Measurements from ENCODE around the gene GSPT1. TPM values are rescaled to one million over a fixed set of nuclear protein-coding genes. Genes with fewer than 3 reads are reported as not detected.
A peak's percentile ranks its signal among the peaks of the same experiment; 100 is the strongest.

Gene GSPT1
- total and polyA plus RNA-seq, 3 donors from 2014 or later, result 78.5 to 140 (median 83.9) TPM

DNA sequence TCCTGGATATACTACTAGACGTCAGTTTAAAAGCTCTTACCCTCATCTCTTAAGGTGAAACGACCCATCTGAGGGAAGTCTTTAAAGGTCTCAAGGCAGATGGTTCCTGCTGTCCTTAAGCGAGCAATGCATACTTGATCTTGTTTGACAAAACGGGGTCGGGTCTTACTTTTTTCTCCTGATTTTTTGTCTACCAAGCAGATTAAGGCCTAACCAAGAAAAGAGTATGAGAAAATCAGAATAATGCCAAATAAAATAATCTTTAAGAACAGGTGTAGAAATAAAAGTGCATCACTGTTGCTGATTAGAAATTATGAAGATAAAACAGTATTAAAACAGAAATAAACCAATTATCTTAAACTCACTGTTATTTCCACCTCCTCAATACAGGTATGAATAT, 40.0 kb downstream of the GSPT1 start:
- H3K4me3 ChIP-seq, result no peak overlapping the region
- H3K27ac ChIP-seq, result no peak overlapping the region
- no peaks in the 10 kb centered on the region for H3K9me3 ChIP-seq
- TF ChIP-seq, protein P1, sequence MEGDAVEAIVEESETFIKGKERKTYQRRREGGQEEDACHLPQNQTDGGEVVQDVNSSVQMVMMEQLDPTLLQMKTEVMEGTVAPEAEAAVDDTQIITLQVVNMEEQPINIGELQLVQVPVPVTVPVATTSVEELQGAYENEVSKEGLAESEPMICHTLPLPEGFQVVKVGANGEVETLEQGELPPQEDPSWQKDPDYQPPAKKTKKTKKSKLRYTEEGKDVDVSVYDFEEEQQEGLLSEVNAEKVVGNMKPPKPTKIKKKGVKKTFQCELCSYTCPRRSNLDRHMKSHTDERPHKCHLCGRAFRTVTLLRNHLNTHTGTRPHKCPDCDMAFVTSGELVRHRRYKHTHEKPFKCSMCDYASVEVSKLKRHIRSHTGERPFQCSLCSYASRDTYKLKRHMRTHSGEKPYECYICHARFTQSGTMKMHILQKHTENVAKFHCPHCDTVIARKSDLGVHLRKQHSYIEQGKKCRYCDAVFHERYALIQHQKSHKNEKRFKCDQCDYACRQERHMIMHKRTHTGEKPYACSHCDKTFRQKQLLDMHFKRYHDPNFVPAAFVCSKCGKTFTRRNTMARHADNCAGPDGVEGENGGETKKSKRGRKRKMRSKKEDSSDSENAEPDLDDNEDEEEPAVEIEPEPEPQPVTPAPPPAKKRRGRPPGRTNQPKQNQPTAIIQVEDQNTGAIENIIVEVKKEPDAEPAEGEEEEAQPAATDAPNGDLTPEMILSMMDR (IDR thresholded peaks at IDR 0.05), result no peak
- TF ChIP-seq POLR2A (IDR thresholded peaks at IDR 0.05), result no peak
- no peaks in the 10 kb centered on the region for H3K27me3 ChIP-seq
- H3K4me1 ChIP-seq, result peaks cover 18% of the 10 kb centered on the region
- DNase-seq, result no peak
- WGBS, 2 donors, result 80 to 87% methylated on average over 5 of the region's 5 CpGs
- intact Hi-C loops (cut with DNase I; ENCODE audit: low total_unique reads), result no loop called here
- no peaks in the 10 kb centered on the region for H3K36me3 ChIP-seq (ENCODE audit: low read depth, missing control alignments)

DNA sequence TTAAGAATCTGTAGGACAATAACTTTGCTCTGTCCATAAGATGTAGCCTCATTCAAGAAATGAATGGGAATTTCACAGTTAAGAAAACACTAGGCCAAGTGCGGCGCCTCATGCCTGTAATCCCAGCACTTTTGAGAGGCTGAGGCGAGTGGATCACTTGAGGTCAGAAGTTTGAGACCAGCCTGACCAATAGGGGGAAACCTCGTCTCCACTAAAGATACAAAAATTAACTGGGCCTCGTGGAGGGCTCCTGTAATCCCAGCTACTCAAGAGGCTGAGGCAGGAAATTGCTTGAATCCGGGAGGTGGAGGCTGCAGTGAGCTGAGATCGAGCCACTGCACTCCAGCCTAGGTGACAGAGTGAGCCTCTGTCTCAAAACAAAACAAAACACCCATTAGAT, 44.6 kb downstream of the GSPT1 start:
- Histone ChIP-seq H3K27ac (no peak overlapping the region), H3K4me3 (no peak overlapping the region), H3K27me3 (no peaks in the 10 kb centered on the region), H3K36me3 (ENCODE audit: low read depth, missing control alignments) (no peaks in the 10 kb centered on the region), H3K9me3 (no peaks in the 10 kb centered on the region), H3K4me1 (peaks cover 18% of the 10 kb centered on the region)
- intact Hi-C loops (cut with DNase I; ENCODE audit: low total_unique reads), result no loop called here
- 27 to 34% methylated on average over 7 of the region's 7 CpGs for WGBS, 2 donors
- TF ChIP-seq, protein P1 (IDR thresholded peaks at IDR 0.05), result no peak
- no peak for TF ChIP-seq POLR2A (IDR thresholded peaks at IDR 0.05)
- peak; percentile 38 for DNase-seq

DNA sequence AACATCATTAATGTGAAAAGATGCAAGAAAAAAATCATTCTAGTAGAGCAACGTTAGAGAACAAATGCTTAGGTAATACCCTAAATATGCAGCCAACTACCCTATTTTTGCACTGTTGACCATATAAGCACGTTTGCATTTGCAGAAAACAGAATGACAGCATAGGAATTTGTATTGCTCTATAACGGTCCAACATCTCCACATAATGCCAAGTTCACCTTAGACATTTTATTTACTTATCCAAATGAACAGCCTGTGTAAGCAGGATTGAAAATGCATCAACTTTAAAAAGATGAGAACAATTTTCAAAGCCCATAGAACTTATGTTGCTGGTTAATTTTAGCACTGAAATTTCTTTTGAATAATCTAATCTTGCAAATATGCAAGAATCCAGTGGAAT, 45.4 kb downstream of the GSPT1 start:
- WGBS, 2 donors, result 31 to 44% methylated on average over 3 of the region's 3 CpGs
- peaks cover 18% of the 10 kb centered on the region for H3K4me1 ChIP-seq
- DNase-seq, result no peak
- H3K9me3 ChIP-seq, result no peaks in the 10 kb centered on the region
- no peaks in the 10 kb centered on the region for H3K36me3 ChIP-seq (ENCODE audit: low read depth, missing control alignments)
- no peak overlapping the region for H3K27ac ChIP-seq
- H3K4me3 ChIP-seq, result no peak overlapping the region
- intact Hi-C loops (cut with DNase I; ENCODE audit: low total_unique reads), result no loop called here
- H3K27me3 ChIP-seq, result no peaks in the 10 kb centered on the region
- TF ChIP-seq POLR2A (IDR thresholded peaks at IDR 0.05), result no peak
- TF ChIP-seq, protein P1 (IDR thresholded peaks at IDR 0.05), result no peak

DNA sequence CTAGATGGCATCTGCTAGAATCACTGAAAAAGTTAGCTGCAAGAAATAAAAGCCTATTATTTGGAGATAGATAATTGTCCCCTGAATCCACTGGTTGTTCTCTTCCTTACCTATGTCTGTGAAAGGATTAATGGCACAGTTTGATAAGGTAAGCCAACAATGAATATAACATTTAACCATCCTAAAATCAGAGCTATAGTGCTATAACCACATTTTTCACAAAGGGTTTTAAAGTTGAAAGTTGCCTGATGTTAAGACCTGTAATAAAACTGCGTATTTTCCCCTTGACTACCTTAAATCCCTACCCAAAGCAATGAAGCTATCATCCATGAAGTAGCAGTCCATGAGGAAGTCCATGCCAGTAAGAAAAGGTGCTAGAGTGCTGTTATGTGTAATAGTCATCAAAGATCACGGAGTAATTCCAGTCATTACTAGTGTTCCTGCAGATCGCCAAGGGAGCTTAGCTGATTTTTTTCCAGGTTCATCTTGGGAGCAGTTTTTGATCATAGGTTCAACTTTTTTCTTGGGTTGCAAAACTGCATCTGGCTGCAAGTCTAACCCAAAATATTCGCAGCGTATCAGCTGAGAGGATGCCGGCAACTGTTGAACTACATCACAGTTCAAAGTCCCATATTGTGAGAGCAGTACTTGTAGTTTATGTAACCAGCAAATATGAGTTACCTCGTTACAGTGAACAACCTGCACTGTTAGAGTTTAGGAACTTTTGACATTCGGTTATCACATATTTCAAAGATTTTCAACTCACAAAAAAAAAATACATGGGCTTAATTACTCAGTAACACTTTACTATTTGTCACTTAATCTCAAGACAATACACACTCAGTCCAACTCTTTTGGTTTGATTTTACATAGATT, 46.2 kb downstream of the GSPT1 start:
- H3K27me3 ChIP-seq, result no peaks in the 10 kb centered on the region
- DNase-seq, result no peak
- TF ChIP-seq POLR2A (IDR thresholded peaks at IDR 0.05), result no peak
- TF ChIP-seq, protein P1 (IDR thresholded peaks at IDR 0.05), result no peak
- intact Hi-C loops (cut with DNase I; ENCODE audit: low total_unique reads), result no loop called here
- no peaks in the 10 kb centered on the region for H3K9me3 ChIP-seq
- H3K4me3 ChIP-seq, result no peak overlapping the region
- peaks cover 18% of the 10 kb centered on the region for H3K4me1 ChIP-seq
- WGBS, 2 donors, result 83% methylated on average over 8 of the region's 8 CpGs
- no peak overlapping the region for H3K27ac ChIP-seq
- no peaks in the 10 kb centered on the region for H3K36me3 ChIP-seq (ENCODE audit: low read depth, missing control alignments)

Measured in testis (tissue), 3 donors.